HCT116 (cell line): Measurements from ENCODE around the gene ALCAM.

ENCODE experiments used
- EGR1 ChIP-seq: IDR thresholded peaks from 2 replicates; pipeline ENCODE4 v1.6.1; 2012; ENCODE audit warnings: low read depth
- EZH2 ChIP-seq: fragments of 200-600 bp; sonication (generic); IDR thresholded peaks from 2 replicates; pipeline ENCODE4 v1.6.1; 2017; ENCODE audit warnings: antibody characterized with exemption, mixed run types
- JUND ChIP-seq: IDR thresholded peaks from 2 replicates; pipeline ENCODE4 v1.6.1; 2012
- POLR2A ChIP-seq: IDR thresholded peaks from 2 replicates; pipeline ENCODE4 v1.7.0; 2011; ENCODE audit warnings: borderline replicate concordance; ENCODE audit not compliant: insufficient read depth, insufficient read length; ENCODE audit errors: extremely low read depth
- POLR2AphosphoS5 ChIP-seq: IDR thresholded peaks from 2 replicates; pipeline ENCODE4 v1.6.1; 2011; ENCODE audit warnings: mild to moderate bottlenecking, low read depth, low read length, moderate library complexity
- RAD21 ChIP-seq: IDR thresholded peaks from 2 replicates; pipeline ENCODE4 v1.6.1; 2012; ENCODE audit warnings: low read depth, mild to moderate bottlenecking
- TCF7L2 ChIP-seq: IDR thresholded peaks from 2 replicates; pipeline ENCODE4 v1.7.0; 2011; ENCODE audit warnings: borderline replicate concordance, inconsistent platforms; ENCODE audit not compliant: insufficient read depth, insufficient read length; ENCODE audit errors: extremely low read depth
- ZFX ChIP-seq: fragments of 450-650 bp; IDR thresholded peaks from 2 replicates; pipeline ENCODE4 v1.6.1; 2017
- ZNF274 ChIP-seq: fragments of 200-500 bp; sonication (Bioruptor generic); IDR thresholded peaks from 2 replicates; pipeline ENCODE4 v1.6.1; 2014; ENCODE audit warnings: mild to moderate bottlenecking, low read depth, low read length, inconsistent platforms
- TF ChIP-seq, protein P1 (sequence below), 3 experiments: fragments of 200-600 bp in 1 of 3; sonication (generic) in 1 of 3; IDR thresholded peaks in 2 of 3; conservative IDR thresholded peaks in 1 of 3; 2 replicates each; pipeline ENCODE4 v1.5.1; 2012 to 2017; ENCODE audit warnings: low read depth in 2 of 3, low read length in 2 of 3, antibody characterized with exemption in 1 of 3, borderline replicate concordance in 1 of 3, control low read depth in 1 of 3, mild to moderate bottlenecking in 1 of 3, mixed read lengths in 1 of 3, mixed run types in 1 of 3, moderate library complexity in 1 of 3; ENCODE audit not compliant: insufficient read depth in 1 of 3
- TF ChIP-seq, protein P2 (sequence below): IDR thresholded peaks from 2 replicates; pipeline ENCODE4 v1.6.1; 2012; ENCODE audit warnings: low read depth
- TF ChIP-seq, protein P3 (sequence below): IDR thresholded peaks from 2 replicates; pipeline ENCODE4 v1.6.1; 2012
- TF ChIP-seq, protein P4 (sequence below): IDR thresholded peaks from 2 replicates; pipeline ENCODE4 v1.6.1; 2012

DNA sequence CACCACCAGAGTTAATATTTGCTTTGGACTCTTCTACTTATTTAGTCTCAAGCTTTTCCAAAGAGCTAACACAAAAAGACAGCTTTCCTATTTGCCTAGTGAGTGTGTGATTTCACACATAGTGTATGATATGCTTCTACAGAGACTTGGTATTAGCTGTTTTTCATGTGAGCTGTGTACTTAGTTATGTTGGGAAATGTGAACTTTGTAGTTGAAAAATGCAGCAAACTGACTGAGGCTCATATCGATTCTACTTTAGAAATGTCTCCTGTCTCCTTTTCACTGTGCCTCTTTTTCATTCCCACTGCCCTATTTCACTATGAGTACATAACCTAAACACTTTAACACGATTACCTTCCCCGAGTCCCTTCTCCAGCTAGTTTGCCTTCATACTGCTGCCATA lies 136.5 kb downstream of the ALCAM start:
- TF ChIP-seq, protein P1, sequence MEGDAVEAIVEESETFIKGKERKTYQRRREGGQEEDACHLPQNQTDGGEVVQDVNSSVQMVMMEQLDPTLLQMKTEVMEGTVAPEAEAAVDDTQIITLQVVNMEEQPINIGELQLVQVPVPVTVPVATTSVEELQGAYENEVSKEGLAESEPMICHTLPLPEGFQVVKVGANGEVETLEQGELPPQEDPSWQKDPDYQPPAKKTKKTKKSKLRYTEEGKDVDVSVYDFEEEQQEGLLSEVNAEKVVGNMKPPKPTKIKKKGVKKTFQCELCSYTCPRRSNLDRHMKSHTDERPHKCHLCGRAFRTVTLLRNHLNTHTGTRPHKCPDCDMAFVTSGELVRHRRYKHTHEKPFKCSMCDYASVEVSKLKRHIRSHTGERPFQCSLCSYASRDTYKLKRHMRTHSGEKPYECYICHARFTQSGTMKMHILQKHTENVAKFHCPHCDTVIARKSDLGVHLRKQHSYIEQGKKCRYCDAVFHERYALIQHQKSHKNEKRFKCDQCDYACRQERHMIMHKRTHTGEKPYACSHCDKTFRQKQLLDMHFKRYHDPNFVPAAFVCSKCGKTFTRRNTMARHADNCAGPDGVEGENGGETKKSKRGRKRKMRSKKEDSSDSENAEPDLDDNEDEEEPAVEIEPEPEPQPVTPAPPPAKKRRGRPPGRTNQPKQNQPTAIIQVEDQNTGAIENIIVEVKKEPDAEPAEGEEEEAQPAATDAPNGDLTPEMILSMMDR (IDR thresholded peaks at IDR 0.05 in 2 of 3, conservative IDR thresholded peaks at IDR 0.05 in 1 of 3; ENCODE audit: borderline replicate concordance in 1 of 3, insufficient read depth in 1 of 3, low read depth in 2 of 3, low read length in 2 of 3): no peak
- TF ChIP-seq POLR2A: no peak
- TF ChIP-seq, protein P2, sequence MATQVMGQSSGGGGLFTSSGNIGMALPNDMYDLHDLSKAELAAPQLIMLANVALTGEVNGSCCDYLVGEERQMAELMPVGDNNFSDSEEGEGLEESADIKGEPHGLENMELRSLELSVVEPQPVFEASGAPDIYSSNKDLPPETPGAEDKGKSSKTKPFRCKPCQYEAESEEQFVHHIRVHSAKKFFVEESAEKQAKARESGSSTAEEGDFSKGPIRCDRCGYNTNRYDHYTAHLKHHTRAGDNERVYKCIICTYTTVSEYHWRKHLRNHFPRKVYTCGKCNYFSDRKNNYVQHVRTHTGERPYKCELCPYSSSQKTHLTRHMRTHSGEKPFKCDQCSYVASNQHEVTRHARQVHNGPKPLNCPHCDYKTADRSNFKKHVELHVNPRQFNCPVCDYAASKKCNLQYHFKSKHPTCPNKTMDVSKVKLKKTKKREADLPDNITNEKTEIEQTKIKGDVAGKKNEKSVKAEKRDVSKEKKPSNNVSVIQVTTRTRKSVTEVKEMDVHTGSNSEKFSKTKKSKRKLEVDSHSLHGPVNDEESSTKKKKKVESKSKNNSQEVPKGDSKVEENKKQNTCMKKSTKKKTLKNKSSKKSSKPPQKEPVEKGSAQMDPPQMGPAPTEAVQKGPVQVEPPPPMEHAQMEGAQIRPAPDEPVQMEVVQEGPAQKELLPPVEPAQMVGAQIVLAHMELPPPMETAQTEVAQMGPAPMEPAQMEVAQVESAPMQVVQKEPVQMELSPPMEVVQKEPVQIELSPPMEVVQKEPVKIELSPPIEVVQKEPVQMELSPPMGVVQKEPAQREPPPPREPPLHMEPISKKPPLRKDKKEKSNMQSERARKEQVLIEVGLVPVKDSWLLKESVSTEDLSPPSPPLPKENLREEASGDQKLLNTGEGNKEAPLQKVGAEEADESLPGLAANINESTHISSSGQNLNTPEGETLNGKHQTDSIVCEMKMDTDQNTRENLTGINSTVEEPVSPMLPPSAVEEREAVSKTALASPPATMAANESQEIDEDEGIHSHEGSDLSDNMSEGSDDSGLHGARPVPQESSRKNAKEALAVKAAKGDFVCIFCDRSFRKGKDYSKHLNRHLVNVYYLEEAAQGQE: no peak
- no peak for TF ChIP-seq EZH2
- no peak for TF ChIP-seq POLR2AphosphoS5
- no peak for TF ChIP-seq TCF7L2
- TF ChIP-seq JUND: no peak
- TF ChIP-seq, protein P3, sequence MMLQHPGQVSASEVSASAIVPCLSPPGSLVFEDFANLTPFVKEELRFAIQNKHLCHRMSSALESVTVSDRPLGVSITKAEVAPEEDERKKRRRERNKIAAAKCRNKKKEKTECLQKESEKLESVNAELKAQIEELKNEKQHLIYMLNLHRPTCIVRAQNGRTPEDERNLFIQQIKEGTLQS: no peak
- TF ChIP-seq RAD21: no peak
- no peak for TF ChIP-seq EGR1
- no peak for TF ChIP-seq ZFX
- TF ChIP-seq, protein P4, sequence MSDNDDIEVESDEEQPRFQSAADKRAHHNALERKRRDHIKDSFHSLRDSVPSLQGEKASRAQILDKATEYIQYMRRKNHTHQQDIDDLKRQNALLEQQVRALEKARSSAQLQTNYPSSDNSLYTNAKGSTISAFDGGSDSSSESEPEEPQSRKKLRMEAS: no peak
- TF ChIP-seq ZNF274: no peak
